ENCODE measurements around the gene C9.
"Not testable (repeated sequence)": the region's sequence is repeated elsewhere in the genome, so short reads cannot be mapped to it uniquely, and the experiment has no call there.

Gene C9

GRCh38 chr5:39364367-39364766 lies at the start of gene C9:
TSS of gene C9 (minus strand) at chr5:39364495. CDS start at chr5:39364464, 31 bp downstream.
- no peak for DNase-seq

- DNase-seq: no peak
These were observed 49.5 kb upstream of the C9 start for GRCh38 chr5:39413771-39414170.

- DNase-seq: no peak
These were observed 48.6 kb upstream of the C9 start for GRCh38 chr5:39412721-39413394.

GRCh38 chr5:39411985-39412384 lies 47.7 kb upstream of the C9 start:
- no peak for DNase-seq

- no peak for DNase-seq
These were observed 46.8 kb upstream of the C9 start for GRCh38 chr5:39411061-39411460.

- DNase-seq: no peak
These were observed 44.7 kb upstream of the C9 start for GRCh38 chr5:39409033-39409432.

- no peak for DNase-seq
These were observed 41.0 kb upstream of the C9 start for GRCh38 chr5:39405083-39405843.

- DNase-seq: not testable (repeated sequence)
These were observed 39.5 kb upstream of the C9 start for GRCh38 chr5:39403761-39404160.

- DNase-seq: not testable (repeated sequence)
These were observed 37.8 kb upstream of the C9 start for GRCh38 chr5:39402140-39402539.

- no peak for DNase-seq
These were observed 36.7 kb upstream of the C9 start for GRCh38 chr5:39400713-39401578.

- no peak for DNase-seq
These were observed 35.1 kb upstream of the C9 start for GRCh38 chr5:39399135-39400036.

- no peak for DNase-seq
These were observed 32.5 kb upstream of the C9 start for GRCh38 chr5:39396843-39397242.

GRCh38 chr5:39395521-39395920 lies 31.2 kb upstream of the C9 start:
- DNase-seq: no peak

GRCh38 chr5:39394946-39395345 lies 30.7 kb upstream of the C9 start:
- DNase-seq: no peak

- no peak for DNase-seq
These were observed 26.6 kb upstream of the C9 start for GRCh38 chr5:39390945-39391344.

- no peak for DNase-seq
These were observed 23.0 kb upstream of the C9 start for GRCh38 chr5:39387293-39387692.

GRCh38 chr5:39384271-39384670 lies 20.0 kb upstream of the C9 start:
- DNase-seq: no peak

GRCh38 chr5:39381376-39381775 lies 17.1 kb upstream of the C9 start:
- DNase-seq: no peak

GRCh38 chr5:39379693-39380092 lies 15.4 kb upstream of the C9 start:
- no peak for DNase-seq

GRCh38 chr5:39377613-39378012 lies 13.3 kb upstream of the C9 start:
- DNase-seq: no peak

GRCh38 chr5:39376293-39376714 lies 12.0 kb upstream of the C9 start:
- peak; percentile 17 for DNase-seq

- no peak for DNase-seq
These were observed 9.5 kb upstream of the C9 start for GRCh38 chr5:39373791-39374190.

GRCh38 chr5:39371367-39371635 lies 7.0 kb upstream of the C9 start:
- DNase-seq: no peak

Measured in activated naive CD4-positive, alpha-beta T cell treated with anti-CD3 and anti-CD28 coated beads, Interleukin-2, amount 50 U/mL, for 16 hours (primary cell).